Daoy (cell line): ENCODE data around the gene TRAF5. TPM values are rescaled to one million over a fixed set of nuclear protein-coding genes. Genes with fewer than 3 reads are reported as not detected.
"Not testable (repeated sequence)": the region's sequence is repeated elsewhere in the genome, so short reads cannot be mapped to it uniquely, and the experiment has no call there.

Experiments
- DNase-seq: peaks from one replicate; pipeline ENCODE4 v3.0.0-alpha.2; 2015; ENCODE audit warnings: low read depth
- total RNA-seq: library from RNA; depleted of rRNA; stranded (reverse); fragments of >200 nt; shearing (Covaris generic); gene quantifications from 2 replicates; pipeline ENCODE4 v1.2.3, GENCODE V29; 2014

The TRAF5 gene
- total RNA-seq, 1 experiment from 2014 or later = 6.5 TPM

- no peak for DNase-seq
These were observed 51.2 kb downstream of the TRAF5 start for GRCh38 chr1:211377539-211378450.

GRCh38 chr1:211378844-211379243 is 52.2 kb downstream of the TRAF5 start:
- peak; percentile 55 for DNase-seq

GRCh38 chr1:211379446-211379845 is 52.8 kb downstream of the TRAF5 start:
- DNase-seq = no peak

GRCh38 chr1:211381481-211382181 is 55.0 kb downstream of the TRAF5 start:
- no peak for DNase-seq

GRCh38 chr1:211382182-211382713 is 55.6 kb downstream of the TRAF5 start:
- no peak for DNase-seq

GRCh38 chr1:211382714-211383480 is 56.3 kb downstream of the TRAF5 start:
- peak; percentile 96 for DNase-seq

- no peak for DNase-seq
These were observed 57.9 kb downstream of the TRAF5 start for GRCh38 chr1:211384524-211384923.

- no peak for DNase-seq
These were observed 60.3 kb downstream of the TRAF5 start for GRCh38 chr1:211386921-211387320.

GRCh38 chr1:211390829-211391228 is 64.2 kb downstream of the TRAF5 start:
- DNase-seq = not testable (repeated sequence)

GRCh38 chr1:211393203-211393602 is 66.6 kb downstream of the TRAF5 start:
- DNase-seq = no peak

- DNase-seq = not testable (repeated sequence)
These were observed 71.8 kb downstream of the TRAF5 start for GRCh38 chr1:211398266-211398930.

GRCh38 chr1:211399851-211400393 is 73.3 kb downstream of the TRAF5 start:
- not testable (repeated sequence) for DNase-seq

- DNase-seq = not testable (repeated sequence)
These were observed 75.1 kb downstream of the TRAF5 start for GRCh38 chr1:211401751-211402150.

- DNase-seq = not testable (repeated sequence)
These were observed 79.5 kb downstream of the TRAF5 start for GRCh38 chr1:211406086-211406485.

GRCh38 chr1:211407749-211408148 is 81.1 kb downstream of the TRAF5 start:
- DNase-seq = not testable (repeated sequence)

- no peak for DNase-seq
These were observed 85.0 kb downstream of the TRAF5 start for GRCh38 chr1:211411639-211412038.

GRCh38 chr1:211415700-211416099 is 89.1 kb downstream of the TRAF5 start:
- peak; percentile 2 for DNase-seq

- DNase-seq = peak; percentile 65
These were observed 89.6 kb downstream of the TRAF5 start for GRCh38 chr1:211416246-211416627.

GRCh38 chr1:211416628-211417323 is 90.1 kb downstream of the TRAF5 start:
- peak; percentile 69 for DNase-seq

- peak; percentile 74 for DNase-seq
These were observed 93.8 kb downstream of the TRAF5 start for GRCh38 chr1:211420389-211420788.
